MM.1S (cell line): Measurements from ENCODE around the gene ZNF236.

ENCODE experiments used
- DNase-seq: peaks from one replicate; pipeline ENCODE4 v3.0.0-alpha.2; 2015
- H2AFZ ChIP-seq: fragments of 300-600 bp; sonication (generic); 2 replicates; pipeline ENCODE4 v1.6.0; 2016; ENCODE audit warnings: antibody characterized with exemption, low read length
- H3F3A ChIP-seq: fragments of 300-600 bp; sonication (generic); 2 replicates; pipeline ENCODE4 v1.6.1; 2016; ENCODE audit warnings: mild to moderate bottlenecking, antibody characterized with exemption, low read length, moderate library complexity, mixed read lengths; ENCODE audit not compliant: insufficient read depth
- H3K27ac ChIP-seq: fragments of 300-600 bp; sonication (generic); 2 replicates; pipeline ENCODE4 v1.5.1; 2016; ENCODE audit warnings: mild to moderate bottlenecking, low read length
- H3K27me3 ChIP-seq: fragments of 300-600 bp; sonication (generic); replicated peaks from 2 replicates; pipeline ENCODE4 v1.6.0; 2016; ENCODE audit warnings: low read length; ENCODE audit not compliant: insufficient read depth
- H3K36me3 ChIP-seq: fragments of 300-600 bp; sonication (generic); replicated peaks from 2 replicates; pipeline ENCODE4 v1.6.1; 2016; ENCODE audit warnings: mild to moderate bottlenecking, low read length, mixed read lengths; ENCODE audit not compliant: insufficient read depth
- H3K4me1 ChIP-seq: fragments of 300-600 bp; sonication (generic); 2 replicates; pipeline ENCODE4 v1.6.1; 2016; ENCODE audit warnings: low read length, mixed read lengths
- H3K4me2 ChIP-seq: fragments of 300-600 bp; sonication (generic); 2 replicates; pipeline ENCODE4 v1.6.0; 2016; ENCODE audit warnings: low read depth, low read length
- H3K4me3 ChIP-seq: fragments of 300-600 bp; sonication (generic); 2 replicates; pipeline ENCODE4 v1.5.1; 2016; ENCODE audit warnings: low read length, mixed read lengths
- H3K79me2 ChIP-seq: fragments of 300-600 bp; sonication (generic); 2 replicates; pipeline ENCODE4 v1.6.1; 2016; ENCODE audit warnings: mixed run types, low read length, mixed read lengths
- H3K9ac ChIP-seq: fragments of 300-600 bp; sonication (generic); 2 replicates; pipeline ENCODE4 v1.6.1; 2016; ENCODE audit warnings: low read length, mixed read lengths
- H3K9me2 ChIP-seq: fragments of 300-600 bp; sonication (generic); replicated peaks from 2 replicates; pipeline ENCODE4 v1.6.1; 2016; ENCODE audit warnings: mild to moderate bottlenecking, low read length, mixed read lengths; ENCODE audit not compliant: insufficient read depth
- H3K9me3 ChIP-seq: fragments of 300-600 bp; sonication (generic); replicated peaks from 2 replicates; pipeline ENCODE4 v1.6.1; 2016; ENCODE audit warnings: mild to moderate bottlenecking, low read length, mixed read lengths; ENCODE audit not compliant: insufficient read depth
- H4K20me1 ChIP-seq: fragments of 300-600 bp; sonication (generic); 2 replicates; pipeline ENCODE4 v1.6.1; 2016; ENCODE audit warnings: mild to moderate bottlenecking, low read length, moderate library complexity, mixed read lengths; ENCODE audit not compliant: insufficient read depth
- CTCF ChIP-seq: fragments of 300-600 bp; sonication (generic); IDR thresholded peaks from 2 replicates; pipeline ENCODE4 v1.5.1; 2016; ENCODE audit warnings: antibody characterized with exemption, low read length, mixed read lengths
- EZH2 ChIP-seq: fragments of 300-600 bp; sonication (generic); optimal IDR thresholded peaks from 2 replicates; pipeline ENCODE3; 2017; ENCODE audit warnings: low read depth, mild to moderate bottlenecking, antibody characterized with exemption, low read length, mixed read lengths
- EZH2phosphoT487 ChIP-seq: fragments of 300-600 bp; sonication (generic); IDR thresholded peaks from 2 replicates; pipeline ENCODE4 v1.6.1; 2018; ENCODE audit warnings: antibody characterized with exemption, low read length

The ZNF236 gene

GRCh38 chr18:76791642-76792041 lies 30.7 kb upstream of the ZNF236 start:
- Histone ChIP-seq H3K9ac (no peak overlapping the region), H3K4me2 (no peak overlapping the region), H3K27ac (no peak overlapping the region), H3K9me3 (no peaks in the 10 kb centered on the region), H3K9me2 (no peaks in the 10 kb centered on the region), H4K20me1 (no peaks in the 10 kb centered on the region), H3K4me1 (no peaks in the 10 kb centered on the region), H3F3A (no peaks in the 10 kb centered on the region), H3K79me2 (no peaks in the 10 kb centered on the region), H2AFZ (no peak overlapping the region), H3K36me3 (no peaks in the 10 kb centered on the region), H3K4me3 (no peak overlapping the region), H3K27me3 (no peaks in the 10 kb centered on the region)
- TF ChIP-seq CTCF (no peak), EZH2phosphoT487 (no peak), EZH2 (no peak)
- DNase-seq: no peak

DNA sequence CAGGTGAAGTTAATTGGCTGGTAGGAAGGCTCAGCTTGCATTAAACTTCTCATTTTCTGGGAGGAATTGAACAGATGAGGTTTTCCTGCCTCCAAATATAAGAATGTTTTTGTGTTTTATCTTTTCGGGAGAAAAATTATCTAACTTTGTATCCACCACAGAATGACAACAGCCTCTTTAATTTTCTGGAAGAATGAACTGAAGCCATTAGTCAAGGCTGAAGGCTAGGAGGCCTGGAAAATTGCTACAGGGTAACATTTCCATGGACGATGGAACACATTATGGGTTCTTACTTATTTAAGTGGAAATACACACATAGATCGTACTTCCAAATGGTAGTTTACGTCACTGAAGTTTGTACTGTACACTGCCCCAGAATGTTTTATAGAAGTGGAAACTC lies 28.0 kb upstream of the ZNF236 start:
- no peak for DNase-seq
- Histone ChIP-seq H3K4me2 (no peak overlapping the region), H3K4me3 (no peak overlapping the region), H3K9ac (no peak overlapping the region), H3K4me1 (no peaks in the 10 kb centered on the region), H4K20me1 (no peaks in the 10 kb centered on the region), H3K27ac (no peak overlapping the region), H3F3A (no peaks in the 10 kb centered on the region), H3K9me3 (no peaks in the 10 kb centered on the region), H2AFZ (no peak overlapping the region), H3K9me2 (no peaks in the 10 kb centered on the region), H3K27me3 (no peaks in the 10 kb centered on the region), H3K36me3 (no peaks in the 10 kb centered on the region), H3K79me2 (no peaks in the 10 kb centered on the region)
- TF ChIP-seq CTCF: no peak
- TF ChIP-seq EZH2: no peak
- no peak for TF ChIP-seq EZH2phosphoT487

DNA sequence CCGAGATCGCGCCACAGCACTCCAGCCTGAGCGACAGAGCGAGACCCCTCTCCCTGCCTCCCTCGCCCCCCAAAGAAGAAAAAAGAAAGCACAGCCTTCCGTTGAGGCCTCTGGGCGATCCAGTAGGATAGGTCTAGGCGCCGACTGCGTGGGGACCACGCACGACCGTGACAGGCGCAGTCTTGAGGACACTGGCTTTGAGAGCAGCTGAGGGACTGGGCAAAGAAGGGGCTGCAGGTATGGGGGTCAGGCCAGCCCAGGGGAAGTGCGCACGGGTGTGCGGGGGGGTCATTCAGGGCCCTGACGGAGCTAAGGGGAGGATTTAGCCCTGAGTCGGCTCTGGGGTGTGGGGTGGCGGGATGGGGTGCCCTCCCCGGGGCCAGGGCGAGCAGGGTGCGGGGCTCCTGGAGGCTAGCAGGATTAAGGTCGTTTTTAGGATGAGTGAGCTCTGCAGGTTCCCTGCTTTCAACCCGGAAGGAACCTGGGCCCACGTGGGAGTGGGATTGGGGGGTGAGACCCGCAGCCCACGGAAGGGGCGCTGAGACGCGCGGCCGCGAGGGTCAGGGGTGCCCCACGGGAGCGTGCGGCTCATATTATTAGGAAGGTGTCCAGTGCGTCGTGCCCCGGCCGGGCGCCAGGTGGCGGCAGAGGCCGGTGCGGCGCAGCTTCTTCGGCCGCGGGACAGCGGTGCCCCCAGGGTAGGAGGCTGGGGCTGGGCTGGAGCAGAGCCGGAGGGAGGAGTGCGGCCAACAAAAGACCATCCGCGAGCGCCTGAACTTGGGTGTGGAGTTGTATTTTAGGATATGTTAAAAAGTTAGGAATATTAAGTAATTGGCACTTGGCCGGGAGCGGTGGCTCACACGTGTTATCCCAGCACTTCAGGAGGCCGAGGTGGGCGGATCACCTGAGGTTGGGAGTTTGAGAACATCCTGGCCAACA lies 20.5 kb upstream of the ZNF236 start:
- peak overlapping the region; percentile 55 for H3K4me3 ChIP-seq
- H3F3A ChIP-seq: no peaks in the 10 kb centered on the region
- TF ChIP-seq CTCF: peak; percentile 86
- no peak for TF ChIP-seq EZH2
- H3K9ac ChIP-seq: peak overlapping the region; percentile 28; the same call in 1 of the 2 replicates
- H3K4me1 ChIP-seq: no peaks in the 10 kb centered on the region
- peak overlapping the region; percentile 94 for H3K4me2 ChIP-seq
- H2AFZ ChIP-seq: peak overlapping the region; percentile 89
- no peak overlapping the region for H3K27ac ChIP-seq
- DNase-seq: peak; percentile 58
- no peaks in the 10 kb centered on the region for H3K9me3 ChIP-seq
- no peaks in the 10 kb centered on the region for H3K36me3 ChIP-seq
- H3K27me3 ChIP-seq: no peaks in the 10 kb centered on the region
- H3K9me2 ChIP-seq: no peaks in the 10 kb centered on the region
- no peaks in the 10 kb centered on the region for H4K20me1 ChIP-seq
- H3K79me2 ChIP-seq: no peaks in the 10 kb centered on the region
